Measurements from ENCODE around the gene TP73.

GRCh38 chr1:3608154-3608553 is 44.2 kb upstream of the TP73 start:
- TF ChIP-seq EZH2 (IDR thresholded peaks at IDR 0.05; ENCODE audit: borderline replicate concordance, insufficient read depth, low read depth, low read length, poor library complexity, severe bottlenecking) (no peak), CTCF (IDR thresholded peaks at IDR 0.05) (no peak)

Data from B cell (primary cell).